ENCODE data around the gene DHRSX. TPM values are rescaled to one million over a fixed set of nuclear protein-coding genes. Genes with fewer than 3 reads are reported as not detected.

The DHRSX gene
- polyA plus RNA-seq, 1 donor from 2014 or later, result 15.7 TPM

GRCh38 chrX:2342281-2342688 lies 158.5 kb downstream of the DHRSX start:
- H3K9me2 ChIP-seq (ENCODE audit: insufficient read depth, low read length), result no peaks in the 10 kb centered on the region
- H3K4me2 ChIP-seq (ENCODE audit: low read length), result no peak overlapping the region
- H3K9ac ChIP-seq (ENCODE audit: low read length), result no peak overlapping the region
- no peaks in the 10 kb centered on the region for H3F3A ChIP-seq (ENCODE audit: insufficient read depth, low read length, poor library complexity, severe bottlenecking)
- H3K4me3 ChIP-seq (ENCODE audit: low read length), result no peak overlapping the region
- no peaks in the 10 kb centered on the region for H3K79me2 ChIP-seq (replicated peaks; ENCODE audit: insufficient read depth, low read length)
- no peak overlapping the region for H3K27ac ChIP-seq (ENCODE audit: low read length)
- no peaks in the 10 kb centered on the region for H4K20me1 ChIP-seq (ENCODE audit: insufficient read depth)
- TF ChIP-seq POLR2AphosphoS5 (IDR thresholded peaks at IDR 0.05), result no peak
- TF ChIP-seq REST (IDR thresholded peaks at IDR 0.05; ENCODE audit: borderline replicate concordance), result no peak
- TF ChIP-seq MXI1 (conservative IDR thresholded peaks at IDR 0.05; ENCODE audit: poor library complexity, severe bottlenecking), result no peak
- no peak for TF ChIP-seq TAF1 (IDR thresholded peaks at IDR 0.05; ENCODE audit: low read depth)
- no peak for TF ChIP-seq EP300 (conservative IDR thresholded peaks at IDR 0.05; ENCODE audit: poor library complexity, severe bottlenecking)
- TF ChIP-seq CTCF (IDR thresholded peaks at IDR 0.05; ENCODE audit: poor library complexity, severe bottlenecking), result no peak
- no peak for TF ChIP-seq SMC3 (conservative IDR thresholded peaks at IDR 0.05; ENCODE audit: poor library complexity)
- TF ChIP-seq EZH2 (IDR thresholded peaks at IDR 0.05; ENCODE audit: borderline replicate concordance, insufficient read depth, low read length, poor library complexity, severe bottlenecking), result no peak
- no peak for TF ChIP-seq RAD21 (conservative IDR thresholded peaks at IDR 0.05)
- H2AFZ ChIP-seq (ENCODE audit: low read depth, low read length), result no peak overlapping the region
- no peaks in the 10 kb centered on the region for H3K27me3 ChIP-seq (ENCODE audit: insufficient read depth, low read depth, low read length)
- no peaks in the 10 kb centered on the region for H3K36me3 ChIP-seq (ENCODE audit: insufficient read depth, low read length)
- H3K9me3 ChIP-seq (ENCODE audit: low read length), result no peaks in the 10 kb centered on the region

GRCh38 chrX:2340991-2341390 lies 159.8 kb downstream of the DHRSX start:
- H3K4me2 ChIP-seq (ENCODE audit: low read length), result no peak overlapping the region
- no peak for TF ChIP-seq EP300 (conservative IDR thresholded peaks at IDR 0.05; ENCODE audit: poor library complexity, severe bottlenecking)
- no peak for TF ChIP-seq SMC3 (conservative IDR thresholded peaks at IDR 0.05; ENCODE audit: poor library complexity)
- no peak for TF ChIP-seq REST (IDR thresholded peaks at IDR 0.05; ENCODE audit: borderline replicate concordance)
- TF ChIP-seq MXI1 (conservative IDR thresholded peaks at IDR 0.05; ENCODE audit: poor library complexity, severe bottlenecking), result no peak
- no peak for TF ChIP-seq EZH2 (IDR thresholded peaks at IDR 0.05; ENCODE audit: borderline replicate concordance, insufficient read depth, low read length, poor library complexity, severe bottlenecking)
- TF ChIP-seq CTCF (IDR thresholded peaks at IDR 0.05; ENCODE audit: poor library complexity, severe bottlenecking), result no peak
- no peak for TF ChIP-seq TAF1 (IDR thresholded peaks at IDR 0.05; ENCODE audit: low read depth)
- TF ChIP-seq POLR2AphosphoS5 (IDR thresholded peaks at IDR 0.05), result no peak
- no peak for TF ChIP-seq RAD21 (conservative IDR thresholded peaks at IDR 0.05)
- no peak overlapping the region for H3K4me3 ChIP-seq (ENCODE audit: low read length)
- no peaks in the 10 kb centered on the region for H3K27me3 ChIP-seq (ENCODE audit: insufficient read depth, low read depth, low read length)
- H3K36me3 ChIP-seq (ENCODE audit: insufficient read depth, low read length), result no peaks in the 10 kb centered on the region
- no peaks in the 10 kb centered on the region for H3K79me2 ChIP-seq (replicated peaks; ENCODE audit: insufficient read depth, low read length)
- no peak overlapping the region for H3K27ac ChIP-seq (ENCODE audit: low read length)
- no peaks in the 10 kb centered on the region for H3F3A ChIP-seq (ENCODE audit: insufficient read depth, low read length, poor library complexity, severe bottlenecking)
- H3K9me3 ChIP-seq (ENCODE audit: low read length), result no peaks in the 10 kb centered on the region
- H4K20me1 ChIP-seq (ENCODE audit: insufficient read depth), result no peaks in the 10 kb centered on the region
- no peak overlapping the region for H2AFZ ChIP-seq (ENCODE audit: low read depth, low read length)
- no peak overlapping the region for H3K9ac ChIP-seq (ENCODE audit: low read length)
- H3K9me2 ChIP-seq (ENCODE audit: insufficient read depth, low read length), result no peaks in the 10 kb centered on the region

All from neural cell (in vitro differentiated cells).